OCI-LY3 (cell line): Measurements from ENCODE around the gene EFNA2.

Experiments
- H2AFZ ChIP-seq: fragments of 200-600, 300-600 bp; shearing (Covaris generic); 2 replicates; pipeline ENCODE4 v1.6.0; 2014; ENCODE audit warnings: antibody characterized with exemption, low read depth, low read length
- H3K27ac ChIP-seq: fragments of 200-600, 300-600 bp; sonication (generic); 2 replicates; pipeline ENCODE4 v1.5.1; 2014; ENCODE audit warnings: mild to moderate bottlenecking, low read length, moderate library complexity, mixed read lengths
- H3K27me3 ChIP-seq: fragments of 200-600, 300-600 bp; sonication (generic); 2 replicates; pipeline ENCODE4 v1.6.1; 2014; ENCODE audit warnings: low read depth, low read length, mixed read lengths
- H3K36me3 ChIP-seq: fragments of 200-600, 300-600 bp; sonication (generic); replicated peaks from 2 replicates; pipeline ENCODE3; 2014; ENCODE audit warnings: low read depth, low read length, mixed read lengths
- H3K4me1 ChIP-seq: fragments of 300-600, 200-600 bp; sonication (generic); 2 replicates; pipeline ENCODE4 v1.6.1; 2014; ENCODE audit warnings: low read length, mixed read lengths
- H3K4me2 ChIP-seq: fragments of 200-600, 300-600 bp; sonication (generic); 2 replicates; pipeline ENCODE4 v1.6.1; 2014; ENCODE audit warnings: low read length, mixed read lengths
- H3K4me3 ChIP-seq: fragments of 300-600, 200-600 bp; sonication (generic); 2 replicates; pipeline ENCODE4 v1.5.1; 2014; ENCODE audit warnings: antibody characterized with exemption, mild to moderate bottlenecking, low read length, moderate library complexity
- H3K79me2 ChIP-seq: fragments of 300-600, 200-600 bp; shearing (Covaris generic); 2 replicates; pipeline ENCODE4 v1.6.1; 2014; ENCODE audit warnings: mild to moderate bottlenecking, low read length, mixed read lengths
- H3K9ac ChIP-seq: fragments of 300-600, 200-600 bp; shearing (Covaris generic); 2 replicates; pipeline ENCODE4 v1.6.0; 2014; ENCODE audit warnings: mild to moderate bottlenecking, low read length, moderate library complexity
- H3K9me3 ChIP-seq: fragments of 200-600, 300-600 bp; shearing (Covaris generic); 2 replicates; pipeline ENCODE4 v1.6.1; 2014; ENCODE audit warnings: low read length, mixed read lengths; ENCODE audit not compliant: insufficient read depth
- H4K20me1 ChIP-seq: fragments of 200-600, 300-600 bp; sonication (generic); 2 replicates; pipeline ENCODE4 v1.6.1; 2016; ENCODE audit warnings: low read length, mixed read lengths; ENCODE audit not compliant: insufficient read depth
- EZH2phosphoT487 ChIP-seq: fragments of 200-600 bp; shearing (Covaris generic); IDR thresholded peaks from 2 replicates; pipeline ENCODE4 v1.6.1; 2018; ENCODE audit warnings: antibody characterized with exemption, mixed run types, low read depth
- TF ChIP-seq, protein P1 (sequence below): fragments of 200-600, 300-600 bp; sonication (generic); IDR thresholded peaks from 2 replicates; pipeline ENCODE4 v1.5.1; 2014; ENCODE audit warnings: antibody characterized with exemption, low read length, low read depth

EFNA2 gene

GRCh38 chr19:1307755-1308303, 22.2 kb downstream of the EFNA2 start:
- H2AFZ ChIP-seq, result no peak overlapping the region
- no peaks in the 10 kb centered on the region for H3K36me3 ChIP-seq
- H3K27ac ChIP-seq, result no peak overlapping the region
- H4K20me1 ChIP-seq, result no peaks in the 10 kb centered on the region
- no peak for TF ChIP-seq EZH2phosphoT487
- TF ChIP-seq, protein P1, sequence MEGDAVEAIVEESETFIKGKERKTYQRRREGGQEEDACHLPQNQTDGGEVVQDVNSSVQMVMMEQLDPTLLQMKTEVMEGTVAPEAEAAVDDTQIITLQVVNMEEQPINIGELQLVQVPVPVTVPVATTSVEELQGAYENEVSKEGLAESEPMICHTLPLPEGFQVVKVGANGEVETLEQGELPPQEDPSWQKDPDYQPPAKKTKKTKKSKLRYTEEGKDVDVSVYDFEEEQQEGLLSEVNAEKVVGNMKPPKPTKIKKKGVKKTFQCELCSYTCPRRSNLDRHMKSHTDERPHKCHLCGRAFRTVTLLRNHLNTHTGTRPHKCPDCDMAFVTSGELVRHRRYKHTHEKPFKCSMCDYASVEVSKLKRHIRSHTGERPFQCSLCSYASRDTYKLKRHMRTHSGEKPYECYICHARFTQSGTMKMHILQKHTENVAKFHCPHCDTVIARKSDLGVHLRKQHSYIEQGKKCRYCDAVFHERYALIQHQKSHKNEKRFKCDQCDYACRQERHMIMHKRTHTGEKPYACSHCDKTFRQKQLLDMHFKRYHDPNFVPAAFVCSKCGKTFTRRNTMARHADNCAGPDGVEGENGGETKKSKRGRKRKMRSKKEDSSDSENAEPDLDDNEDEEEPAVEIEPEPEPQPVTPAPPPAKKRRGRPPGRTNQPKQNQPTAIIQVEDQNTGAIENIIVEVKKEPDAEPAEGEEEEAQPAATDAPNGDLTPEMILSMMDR, result no peak
- H3K4me3 ChIP-seq, result no peak overlapping the region
- no peak overlapping the region for H3K4me2 ChIP-seq
- no peaks in the 10 kb centered on the region for H3K79me2 ChIP-seq
- peaks cover 8% of the 10 kb centered on the region; the same call in 1 of the 2 replicates for H3K4me1 ChIP-seq
- no peaks in the 10 kb centered on the region for H3K27me3 ChIP-seq
- H3K9me3 ChIP-seq, result no peaks in the 10 kb centered on the region
- H3K9ac ChIP-seq, result no peak overlapping the region

DNA sequence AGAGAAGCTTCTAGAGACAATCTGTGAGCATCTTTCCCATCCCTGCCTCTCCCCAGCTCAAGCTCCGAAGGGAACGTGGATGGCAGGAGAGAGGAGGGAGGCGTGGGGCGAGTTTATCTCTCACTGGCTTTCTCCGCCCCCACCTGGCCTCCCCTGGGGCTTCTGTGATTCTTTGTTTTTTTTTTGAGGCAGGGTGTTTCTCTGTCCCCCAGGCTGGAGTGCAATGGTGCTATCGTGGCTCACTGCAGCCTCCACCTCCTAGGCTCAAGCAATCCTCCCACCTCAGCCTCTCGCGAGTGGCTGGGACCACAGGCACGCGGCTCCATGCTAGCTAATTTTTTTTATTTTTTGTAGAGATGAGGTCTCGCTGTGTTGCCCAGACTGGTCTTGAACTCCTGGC, 23.0 kb downstream of the EFNA2 start:
- H3K27ac ChIP-seq, result no peak overlapping the region
- no peaks in the 10 kb centered on the region for H3K9me3 ChIP-seq
- no peaks in the 10 kb centered on the region for H3K27me3 ChIP-seq
- H3K4me3 ChIP-seq, result no peak overlapping the region
- no peak overlapping the region for H3K4me2 ChIP-seq
- no peak overlapping the region for H2AFZ ChIP-seq
- no peaks in the 10 kb centered on the region for H3K79me2 ChIP-seq
- no peaks in the 10 kb centered on the region for H4K20me1 ChIP-seq
- no peak overlapping the region for H3K9ac ChIP-seq
- peaks cover 8% of the 10 kb centered on the region; the same call in 1 of the 2 replicates for H3K4me1 ChIP-seq
- TF ChIP-seq EZH2phosphoT487, result no peak
- TF ChIP-seq, protein P1, result no peak
- H3K36me3 ChIP-seq, result no peaks in the 10 kb centered on the region

GRCh38 chr19:1309977-1310852, 24.5 kb downstream of the EFNA2 start:
- Histone ChIP-seq H3K4me3 (no peak overlapping the region), H3K27me3 (no peaks in the 10 kb centered on the region), H3K4me2 (no peak overlapping the region), H3K79me2 (no peaks in the 10 kb centered on the region), H3K27ac (no peak overlapping the region), H2AFZ (no peak overlapping the region), H3K9me3 (no peaks in the 10 kb centered on the region), H4K20me1 (no peaks in the 10 kb centered on the region), H3K36me3 (no peaks in the 10 kb centered on the region), H3K9ac (no peak overlapping the region), H3K4me1 (peaks cover 8% of the 10 kb centered on the region; the same call in 1 of the 2 replicates)
- no peak for TF ChIP-seq EZH2phosphoT487
- TF ChIP-seq, protein P1, result no peak

GRCh38 chr19:1310853-1311180, 25.1 kb downstream of the EFNA2 start:
- no peak overlapping the region for H3K9ac ChIP-seq
- no peaks in the 10 kb centered on the region for H4K20me1 ChIP-seq
- TF ChIP-seq, protein P1, result no peak
- no peak for TF ChIP-seq EZH2phosphoT487
- no peak overlapping the region for H3K27ac ChIP-seq
- no peak overlapping the region for H3K4me3 ChIP-seq
- no peaks in the 10 kb centered on the region for H3K36me3 ChIP-seq
- H3K4me1 ChIP-seq, result peaks cover 8% of the 10 kb centered on the region; the same call in 1 of the 2 replicates
- no peaks in the 10 kb centered on the region for H3K27me3 ChIP-seq
- no peak overlapping the region for H2AFZ ChIP-seq
- H3K9me3 ChIP-seq, result no peaks in the 10 kb centered on the region
- H3K79me2 ChIP-seq, result no peaks in the 10 kb centered on the region
- H3K4me2 ChIP-seq, result no peak overlapping the region
